Measurements from ENCODE around the gene S1PR2.
"Not testable (repeated sequence)": the region's sequence is repeated elsewhere in the genome, so short reads cannot be mapped to it uniquely, and the experiment has no call there.

Gene S1PR2

GRCh38 chr19:10187315-10187714 lies 43.8 kb downstream of the S1PR2 start:
- no peak for DNase-seq

GRCh38 chr19:10184636-10185035 lies 46.5 kb downstream of the S1PR2 start:
- no peak for DNase-seq

GRCh38 chr19:10183926-10184325 lies 47.2 kb downstream of the S1PR2 start:
- no peak for DNase-seq

- DNase-seq: no peak
Measured at GRCh38 chr19:10182847-10183246, 48.3 kb downstream of the S1PR2 start.

GRCh38 chr19:10182076-10182475 lies 49.1 kb downstream of the S1PR2 start:
- no peak for DNase-seq

- no peak for DNase-seq
Measured at GRCh38 chr19:10180459-10180858, 50.7 kb downstream of the S1PR2 start.

GRCh38 chr19:10180024-10180423 lies 51.1 kb downstream of the S1PR2 start:
- DNase-seq: not testable (repeated sequence)

- DNase-seq: no peak
Measured at GRCh38 chr19:10173527-10173926, 57.6 kb downstream of the S1PR2 start.
